HepG2 (cell line): Measurements from ENCODE around the gene RDM1. TPM values are rescaled to one million over a fixed set of nuclear protein-coding genes. Genes with fewer than 3 reads are reported as not detected.

ENCODE experiments used
- ATAC-seq: fragments of 200-7000 bp; cut with Tn5 transposase; 3 replicates; pipeline ENCODE4 v1.9.1; 2020; ENCODE audit warnings: mild to moderate bottlenecking, moderate library complexity
- BruUV-seq: library from RNA; stranded (reverse); fragments of 400-500 nt; replicated peaks from 2 replicates; lab custom pipeline; 2021; lab: Mats Ljungman, UMichigan
- CTCF ChIA-PET: fragments of 300-600 bp; formaldehyde crosslinking; extraction: SDS; loops from one replicate; lab custom pipeline; 2021; ENCODE audit warnings: low total read pairs, inconsistent platforms, low intra/inter-chr PET ratio; lab: Yijun Ruan, JAX
- POLR2A ChIA-PET: fragments of 350-600 bp; sonication (Branson Sonifier 250); formaldehyde crosslinking; loops from one replicate; lab custom pipeline; 2020; ENCODE audit warnings: antibody characterized with exemption, inconsistent platforms; lab: Yijun Ruan, JAX
- DNase-seq: peaks from one replicate; pipeline ENCODE4 v3.0.0-alpha.2; 2015; ENCODE audit warnings: low spot score
- FAIRE-seq: peaks from 3 replicates; lab custom pipeline; 2011; peaks lifted over from hg19 to GRCh38; lab: Jason Lieb, UNC
- H2AFZ ChIP-seq: one replicate; pipeline ENCODE4 v1.6.1; 2011; ENCODE audit warnings: low read length, inconsistent platforms
- H3K27ac ChIP-seq: fragments of 300-600 bp; 3 replicates; pipeline ENCODE4 v1.8.0; 2011; ENCODE audit warnings: mixed run types, mild to moderate bottlenecking, mixed read lengths, low read length, inconsistent platforms; ENCODE audit not compliant: insufficient read depth; ENCODE audit errors: extremely low read length
- H3K27me3 ChIP-seq, 2 experiments: fragments of 200-600 bp in 1 of 2; 2 replicates in 1 of 2; 3 replicates in 1 of 2; pipeline versions ENCODE4 v1.6.0 to v1.8.0; 2011; ENCODE audit warnings: low read length in 2 of 2, mild to moderate bottlenecking in 2 of 2, moderate library complexity in 2 of 2, inconsistent platforms in 1 of 2; ENCODE audit not compliant: insufficient read depth in 2 of 2, control insufficient read depth in 1 of 2
- H3K36me3 ChIP-seq, 2 experiments: fragments of 200-600 bp in 1 of 2; replicated peaks in 1 of 2; 2 replicates in 1 of 2; 3 replicates in 1 of 2; pipeline versions ENCODE4 v1.5.1 to v1.8.0; 2011; ENCODE audit warnings: low read length in 2 of 2, inconsistent platforms in 1 of 2; ENCODE audit not compliant: insufficient read depth in 2 of 2, control insufficient read depth in 1 of 2
- H3K4me1 ChIP-seq: 2 replicates; pipeline ENCODE4 v1.5.1; 2012; ENCODE audit warnings: low read length, inconsistent platforms; ENCODE audit not compliant: insufficient read depth
- H3K4me2 ChIP-seq: 2 replicates; pipeline ENCODE4 v1.6.0; 2011; ENCODE audit warnings: low read depth, low read length, inconsistent platforms
- H3K4me3 ChIP-seq, 3 experiments: fragments of 200-600 bp in 1 of 3; sonication (generic), shearing (Covaris generic) in 1 of 3; replicated peaks in 1 of 3; 2 replicates each; pipeline ENCODE4 v1.5.1; 2011 to 2016; ENCODE audit warnings: low read length in 3 of 3, inconsistent platforms in 2 of 3, low read depth in 2 of 3, mild to moderate bottlenecking in 2 of 3, control low read depth in 1 of 3, mixed read lengths in 1 of 3; ENCODE audit not compliant: insufficient read depth in 1 of 3
- H3K79me2 ChIP-seq: one replicate; pipeline ENCODE4 v1.6.1; 2011; ENCODE audit warnings: low read length, inconsistent platforms; ENCODE audit not compliant: insufficient read depth
- H3K9ac ChIP-seq: 2 replicates; pipeline ENCODE4 v1.6.0; 2011; ENCODE audit warnings: mild to moderate bottlenecking, low read depth, low read length, inconsistent platforms; ENCODE audit not compliant: insufficient read depth
- H3K9me3 ChIP-seq: 2 replicates; pipeline ENCODE4 v1.5.1; 2012; ENCODE audit warnings: mild to moderate bottlenecking, low read length
- H4K20me1 ChIP-seq: 2 replicates; pipeline ENCODE4 v1.6.0; 2011; ENCODE audit warnings: inconsistent platforms, mild to moderate bottlenecking, low read length, moderate library complexity; ENCODE audit not compliant: insufficient read depth
- ATF6 ChIP-seq: sonication (generic); formaldehyde crosslinking; conservative IDR thresholded peaks from 2 replicates; pipeline ENCODE4 v1.4.0; 2020; ENCODE audit warnings: missing genetic modification reagents
- CHD2 ChIP-seq: IDR thresholded peaks from 2 replicates; pipeline ENCODE4 v1.6.1; 2011; ENCODE audit warnings: low read depth, low read length, improper control_type of control experiment
- GLMP ChIP-seq: sonication (generic); formaldehyde crosslinking; IDR thresholded peaks from 2 replicates; pipeline ENCODE4 v1.9.0; 2021; ENCODE audit warnings: missing genetic modification reagents, mild to moderate bottlenecking, borderline replicate concordance
- GMEB1 ChIP-seq: sonication (generic); formaldehyde crosslinking; IDR thresholded peaks from 2 replicates; pipeline ENCODE4 v1.5.1; 2020; ENCODE audit warnings: missing genetic modification reagents, mild to moderate bottlenecking, borderline replicate concordance
- HIVEP1 ChIP-seq: sonication (generic); formaldehyde crosslinking; IDR thresholded peaks from 2 replicates; pipeline ENCODE4 v1.4.0; 2020; ENCODE audit warnings: mild to moderate bottlenecking, missing genetic modification reagents
- JUND ChIP-seq: sonication (generic); formaldehyde crosslinking; IDR thresholded peaks from 2 replicates; pipeline ENCODE4 v1.8.0; 2022; ENCODE audit warnings: mild to moderate bottlenecking, missing genetic modification reagents
- KDM3A ChIP-seq: IDR thresholded peaks from 2 replicates; pipeline ENCODE4 v1.6.1; 2018; ENCODE audit warnings: low read depth, missing compliant biosample characterization
- MEIS1 ChIP-seq: sonication (generic); formaldehyde crosslinking; IDR thresholded peaks from 2 replicates; pipeline ENCODE4 v1.9.0; 2021; ENCODE audit warnings: mild to moderate bottlenecking, missing genetic modification reagents, moderate library complexity, borderline replicate concordance
- NR3C1 ChIP-seq: sonication (generic); formaldehyde crosslinking; IDR thresholded peaks from 2 replicates; pipeline ENCODE4 v1.4.0; 2020; ENCODE audit warnings: missing genetic modification reagents
- RORA ChIP-seq: sonication (generic); formaldehyde crosslinking; IDR thresholded peaks from 2 replicates; pipeline ENCODE4 v1.5.0; 2020; ENCODE audit warnings: mild to moderate bottlenecking, missing genetic modification reagents, moderate library complexity
- XBP1 ChIP-seq: sonication (generic); formaldehyde crosslinking; IDR thresholded peaks from 2 replicates; pipeline ENCODE4 v1.5.0; 2020; ENCODE audit warnings: missing genetic modification reagents
- ZMYM4 ChIP-seq: sonication (generic); formaldehyde crosslinking; IDR thresholded peaks from 2 replicates; pipeline ENCODE4 v1.8.1; 2023; ENCODE audit warnings: mild to moderate bottlenecking, missing genetic modification reagents
- ZNF274 ChIP-seq: sonication (generic); formaldehyde crosslinking; IDR thresholded peaks from 2 replicates; pipeline ENCODE4 v1.5.1; 2020; ENCODE audit warnings: mild to moderate bottlenecking, missing genetic modification reagents
- ZNF790 ChIP-seq: sonication (generic); formaldehyde crosslinking; IDR thresholded peaks from 2 replicates; pipeline ENCODE4 v1.8.0; 2022; ENCODE audit warnings: missing genetic modification reagents, mild to moderate bottlenecking, borderline replicate concordance
- ZSCAN21 ChIP-seq: sonication (generic); formaldehyde crosslinking; IDR thresholded peaks from 2 replicates; pipeline ENCODE4 v1.8.0; 2022; ENCODE audit warnings: mild to moderate bottlenecking, missing genetic modification reagents, moderate library complexity, borderline replicate concordance
- WGBS: methylation state at CpG from one replicate; pipeline ENCODE4 v1.1.6; 2017; ENCODE audit warnings: low lambda C conversion rate; 5-methylcytosine and 5-hydroxymethylcytosine counted together
- in situ Hi-C: cut with HindIII; loops from 2 replicates; pipeline ENCODE4 v1.10.0; 2017; ENCODE audit warnings: low pct_unique_long_range_greater_than_20kb; ENCODE audit not compliant: extremely low pct_ligation_motif_present
- intact Hi-C: fragments of 100-400 bp; cut with micrococcal nuclease; formaldehyde crosslinking; loops from one replicate; pipeline ENCODE4 v1.10.0; 2022; ENCODE audit not compliant: unreplicated experiment
- polyA plus RNA-seq, 8 experiments: library from polyadenylated mRNA; depleted of rRNA in 3 of 8; stranded (reverse) in 7 of 8; unstranded in 1 of 8; fragments of >200 nt; fragmentation: Illumina TruSeq in 4 of 8; extraction: Trizol in 4 of 8; gene quantifications; 2 replicates each; pipeline versions ENCODE4 v1.2.1 to v1.2.3, GENCODE V29; 2011 to 2016; ENCODE audit warnings: low read depth in 4 of 8, missing spikeins in 1 of 8, mixed read lengths in 1 of 8; ENCODE audit not compliant: insufficient read depth in 1 of 8
- total RNA-seq, 5 experiments: library from RNA; depleted of rRNA; stranded (reverse); fragments of >200 nt; fragmentation: Illumina TruSeq; extraction: Trizol; gene quantifications; 2 replicates each; pipeline ENCODE4 v1.2.3, GENCODE V29; 2016; ENCODE audit warnings: low read depth in 1 of 5

Gene RDM1
- total and polyA plus RNA-seq, 2 of the 13 experiments (the other 11 are each of a cell fraction or from before 2014, with no cell fraction given), result 0.28 to 0.40 TPM

GRCh38 chr17:35918665-35919064, 11.9 kb downstream of the RDM1 start:
- intact Hi-C loops, result no loop called here
- 68% methylated on average over 3 of the region's 3 CpGs for WGBS
- TF ChIP-seq GLMP (no peak), RORA (CRISPR knock-in tag) (no peak), CHD2 (no peak), KDM3A (CRISPR knock-in tag) (no peak), NR3C1 (CRISPR knock-in tag) (no peak), ZNF790 (CRISPR knock-in tag) (no peak), ZNF274 (CRISPR knock-in tag) (no peak)
- H3K4me1 ChIP-seq, result peaks cover 19% of the 10 kb centered on the region
- H3K79me2 ChIP-seq, result no peaks in the 10 kb centered on the region
- DNase-seq (no peak), ATAC-seq (no peak), FAIRE-seq (no peak)
- ChIA-PET CTCF (no interaction called here), POLR2A (no interaction called here)
- no peak overlapping the region for H2AFZ ChIP-seq
- no peak overlapping the region for H3K9ac ChIP-seq
- BruUV-seq, result no TSS peak
- H3K36me3 ChIP-seq, result no peaks in the 10 kb centered on the region
- H3K4me3 ChIP-seq, result no peak overlapping the region
- H3K27ac ChIP-seq, result no peak overlapping the region
- H3K4me2 ChIP-seq, result no peak overlapping the region
- no peaks in the 10 kb centered on the region for H3K27me3 ChIP-seq
- in situ Hi-C loops, result no loop called here
- H4K20me1 ChIP-seq, result no peaks in the 10 kb centered on the region
- no peaks in the 10 kb centered on the region for H3K9me3 ChIP-seq

- no peaks in the 10 kb centered on the region for H3K9me3 ChIP-seq
- BruUV-seq, result no TSS peak
- DNase-seq (no peak), FAIRE-seq (no peak), ATAC-seq (no peak)
- H3K36me3 ChIP-seq, result no peaks in the 10 kb centered on the region
- ChIA-PET CTCF (no interaction called here), POLR2A (no interaction called here)
- in situ Hi-C loops (no loop called here), intact Hi-C loops (no loop called here)
- no peak overlapping the region for H3K4me3 ChIP-seq
- peaks cover 29% of the 10 kb centered on the region for H3K4me1 ChIP-seq
- no peak overlapping the region for H3K27ac ChIP-seq
- no peak overlapping the region for H3K4me2 ChIP-seq
- no peak overlapping the region for H3K9ac ChIP-seq
- 68% methylated on average over 25 of the region's 29 CpGs for WGBS
- H3K27me3 ChIP-seq, result no peaks in the 10 kb centered on the region
- H3K79me2 ChIP-seq, result no peaks in the 10 kb centered on the region
- H2AFZ ChIP-seq, result no peak overlapping the region
- H4K20me1 ChIP-seq, result no peaks in the 10 kb centered on the region
- TF ChIP-seq ATF6 (CRISPR knock-in tag) (no peak), MEIS1 (no peak), ZMYM4 (CRISPR knock-in tag) (no peak), GMEB1 (CRISPR knock-in tag) (no peak), HIVEP1 (no peak), ZSCAN21 (no peak), XBP1 (CRISPR knock-in tag) (no peak), JUND (CRISPR knock-in tag) (no peak)
These were observed 12.9 kb downstream of the RDM1 start for GRCh38 chr17:35917519-35918213.
